Measurements from ENCODE around the gene TMC5. TPM values are rescaled to one million over a fixed set of nuclear protein-coding genes. Genes with fewer than 3 reads are reported as not detected.
A peak's percentile ranks its signal among the peaks of the same experiment; 100 is the strongest.

Gene TMC5
- total and polyA plus RNA-seq, 2 of the 13 experiments (the other 11 are each of a cell fraction or from before 2014, with no cell fraction given): 0.09 to 0.41 TPM

DNA sequence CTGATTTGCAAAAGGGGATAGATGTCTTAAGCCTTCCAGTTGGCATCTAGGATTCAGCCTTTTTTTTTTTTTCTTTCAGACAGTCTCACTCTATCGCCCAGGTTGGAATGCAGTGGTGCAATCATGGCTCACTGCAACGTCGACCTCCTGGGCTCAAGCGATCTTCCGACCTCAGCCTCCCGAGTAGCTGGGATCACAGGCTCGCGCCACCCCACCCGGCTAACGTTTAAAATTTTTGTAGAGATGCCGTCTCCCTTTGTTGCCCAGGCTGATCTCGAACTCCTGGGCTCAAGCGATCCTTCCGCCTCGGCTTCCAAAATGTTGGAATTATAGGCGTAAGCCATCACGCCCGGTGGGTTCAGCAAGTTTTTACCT lies 105.5 kb downstream of the TMC5 start (continued):
- TF ChIP-seq ZNF782 (CRISPR knock-in tag; IDR thresholded peaks at IDR 0.05; ENCODE audit: borderline replicate concordance) (no peak), ZHX1 (CRISPR knock-in tag; IDR thresholded peaks at IDR 0.05; ENCODE audit: low read depth) (no peak), ZNF253 (CRISPR knock-in tag; IDR thresholded peaks at IDR 0.05; ENCODE audit: borderline replicate concordance) (no peak; the same call in 1 of the 2 replicates), DR1 (CRISPR knock-in tag; IDR thresholded peaks at IDR 0.05) (no peak), RORA (CRISPR knock-in tag; IDR thresholded peaks at IDR 0.05) (no peak), KLF15 (CRISPR knock-in tag; IDR thresholded peaks at IDR 0.05; ENCODE audit: borderline replicate concordance) (no peak), ZFP1 (CRISPR knock-in tag; IDR thresholded peaks at IDR 0.05) (no peak; the same call in 1 of the 2 replicates), ZNF878 (CRISPR knock-in tag; IDR thresholded peaks at IDR 0.05) (no peak), THAP8 (CRISPR knock-in tag; IDR thresholded peaks at IDR 0.05; ENCODE audit: borderline replicate concordance) (no peak), ZNF580 (CRISPR knock-in tag; IDR thresholded peaks at IDR 0.05; ENCODE audit: borderline replicate concordance, low read depth) (no peak), HOXA7 (CRISPR knock-in tag; IDR thresholded peaks at IDR 0.05) (no peak), CCDC6 (CRISPR knock-in tag; IDR thresholded peaks at IDR 0.05) (no peak), ZNF207 (IDR thresholded peaks at IDR 0.05; ENCODE audit: borderline replicate concordance) (no peak), ZBTB1 (CRISPR knock-in tag; IDR thresholded peaks at IDR 0.05; ENCODE audit: borderline replicate concordance) (no peak), ZNF329 (CRISPR knock-in tag; IDR thresholded peaks at IDR 0.05; ENCODE audit: low read depth) (no peak), KAT2B (IDR thresholded peaks at IDR 0.05; ENCODE audit: borderline replicate concordance, low read depth, low read length) (no peak)
- TF ChIP-seq, protein P1, sequence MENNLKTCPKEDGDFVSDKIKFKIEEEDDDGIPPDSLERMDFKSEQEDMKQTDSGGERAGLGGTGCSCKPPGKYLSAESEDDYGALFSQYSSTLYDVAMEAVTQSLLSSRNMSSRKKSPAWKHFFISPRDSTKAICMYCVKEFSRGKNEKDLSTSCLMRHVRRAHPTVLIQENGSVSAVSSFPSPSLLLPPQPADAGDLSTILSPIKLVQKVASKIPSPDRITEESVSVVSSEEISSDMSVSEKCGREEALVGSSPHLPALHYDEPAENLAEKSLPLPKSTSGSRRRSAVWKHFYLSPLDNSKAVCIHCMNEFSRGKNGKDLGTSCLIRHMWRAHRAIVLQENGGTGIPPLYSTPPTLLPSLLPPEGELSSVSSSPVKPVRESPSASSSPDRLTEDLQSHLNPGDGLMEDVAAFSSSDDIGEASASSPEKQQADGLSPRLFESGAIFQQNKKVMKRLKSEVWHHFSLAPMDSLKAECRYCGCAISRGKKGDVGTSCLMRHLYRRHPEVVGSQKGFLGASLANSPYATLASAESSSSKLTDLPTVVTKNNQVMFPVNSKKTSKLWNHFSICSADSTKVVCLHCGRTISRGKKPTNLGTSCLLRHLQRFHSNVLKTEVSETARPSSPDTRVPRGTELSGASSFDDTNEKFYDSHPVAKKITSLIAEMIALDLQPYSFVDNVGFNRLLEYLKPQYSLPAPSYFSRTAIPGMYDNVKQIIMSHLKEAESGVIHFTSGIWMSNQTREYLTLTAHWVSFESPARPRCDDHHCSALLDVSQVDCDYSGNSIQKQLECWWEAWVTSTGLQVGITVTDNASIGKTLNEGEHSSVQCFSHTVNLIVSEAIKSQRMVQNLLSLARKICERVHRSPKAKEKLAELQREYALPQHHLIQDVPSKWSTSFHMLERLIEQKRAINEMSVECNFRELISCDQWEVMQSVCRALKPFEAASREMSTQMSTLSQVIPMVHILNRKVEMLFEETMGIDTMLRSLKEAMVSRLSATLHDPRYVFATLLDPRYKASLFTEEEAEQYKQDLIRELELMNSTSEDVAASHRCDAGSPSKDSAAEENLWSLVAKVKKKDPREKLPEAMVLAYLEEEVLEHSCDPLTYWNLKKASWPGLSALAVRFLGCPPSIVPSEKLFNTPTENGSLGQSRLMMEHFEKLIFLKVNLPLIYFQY (CRISPR knock-in tag; IDR thresholded peaks at IDR 0.05; ENCODE audit: borderline replicate concordance): 0 out of 2 replicates have a peak, but pooled peaks have one; percentile 23
- TF ChIP-seq, protein P2, sequence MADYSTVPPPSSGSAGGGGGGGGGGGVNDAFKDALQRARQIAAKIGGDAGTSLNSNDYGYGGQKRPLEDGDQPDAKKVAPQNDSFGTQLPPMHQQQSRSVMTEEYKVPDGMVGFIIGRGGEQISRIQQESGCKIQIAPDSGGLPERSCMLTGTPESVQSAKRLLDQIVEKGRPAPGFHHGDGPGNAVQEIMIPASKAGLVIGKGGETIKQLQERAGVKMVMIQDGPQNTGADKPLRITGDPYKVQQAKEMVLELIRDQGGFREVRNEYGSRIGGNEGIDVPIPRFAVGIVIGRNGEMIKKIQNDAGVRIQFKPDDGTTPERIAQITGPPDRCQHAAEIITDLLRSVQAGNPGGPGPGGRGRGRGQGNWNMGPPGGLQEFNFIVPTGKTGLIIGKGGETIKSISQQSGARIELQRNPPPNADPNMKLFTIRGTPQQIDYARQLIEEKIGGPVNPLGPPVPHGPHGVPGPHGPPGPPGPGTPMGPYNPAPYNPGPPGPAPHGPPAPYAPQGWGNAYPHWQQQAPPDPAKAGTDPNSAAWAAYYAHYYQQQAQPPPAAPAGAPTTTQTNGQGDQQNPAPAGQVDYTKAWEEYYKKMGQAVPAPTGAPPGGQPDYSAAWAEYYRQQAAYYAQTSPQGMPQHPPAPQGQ (CRISPR knock-in tag; IDR thresholded peaks at IDR 0.05; ENCODE audit: borderline replicate concordance): no peak
- TF ChIP-seq, protein P3, sequence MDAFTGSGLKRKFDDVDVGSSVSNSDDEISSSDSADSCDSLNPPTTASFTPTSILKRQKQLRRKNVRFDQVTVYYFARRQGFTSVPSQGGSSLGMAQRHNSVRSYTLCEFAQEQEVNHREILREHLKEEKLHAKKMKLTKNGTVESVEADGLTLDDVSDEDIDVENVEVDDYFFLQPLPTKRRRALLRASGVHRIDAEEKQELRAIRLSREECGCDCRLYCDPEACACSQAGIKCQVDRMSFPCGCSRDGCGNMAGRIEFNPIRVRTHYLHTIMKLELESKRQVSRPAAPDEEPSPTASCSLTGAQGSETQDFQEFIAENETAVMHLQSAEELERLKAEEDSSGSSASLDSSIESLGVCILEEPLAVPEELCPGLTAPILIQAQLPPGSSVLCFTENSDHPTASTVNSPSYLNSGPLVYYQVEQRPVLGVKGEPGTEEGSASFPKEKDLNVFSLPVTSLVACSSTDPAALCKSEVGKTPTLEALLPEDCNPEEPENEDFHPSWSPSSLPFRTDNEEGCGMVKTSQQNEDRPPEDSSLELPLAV (CRISPR knock-in tag; conservative IDR thresholded peaks at IDR 0.05; ENCODE audit: low read depth): no peak
